Measurements from ENCODE around the gene ALS2. TPM values are rescaled to one million over a fixed set of nuclear protein-coding genes. Genes with fewer than 3 reads are reported as not detected.

Gene ALS2
- total RNA-seq, 2 experiments from 2014 or later, result 8.3 to 11.3 TPM

DNA sequence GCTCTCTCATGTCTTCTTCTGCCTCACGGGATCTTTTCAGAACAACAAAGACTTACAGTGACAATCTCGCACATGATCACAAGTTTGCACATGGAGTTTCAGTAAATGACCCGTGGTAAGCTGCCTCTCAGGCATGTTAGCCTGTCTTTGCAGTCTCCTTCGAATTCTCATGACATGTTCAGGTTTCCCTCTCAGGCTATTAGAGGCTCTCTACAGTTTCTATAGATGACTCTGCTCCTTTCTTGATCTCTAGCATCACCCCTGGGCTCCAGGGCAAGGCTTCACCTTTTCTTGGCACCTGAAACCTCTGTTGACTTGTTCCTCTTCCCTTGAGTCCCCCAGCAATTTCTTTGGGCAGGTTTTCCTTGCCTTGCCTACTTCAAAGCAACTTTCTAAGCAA, 105.3 kb downstream of the ALS2 start:
- Histone ChIP-seq H3K27ac (ENCODE audit: low read depth, low read length, poor library complexity, severe bottlenecking) (no peak overlapping the region), H3K9me2 (ENCODE audit: insufficient read depth, low read length) (no peaks in the 10 kb centered on the region), H3K4me1 (ENCODE audit: insufficient read depth, low read length, poor library complexity, severe bottlenecking) (no peaks in the 10 kb centered on the region), H3K79me2 (ENCODE audit: insufficient read depth, low read depth, low read length) (no peaks in the 10 kb centered on the region), H3K9me3 (ENCODE audit: low read length) (no peaks in the 10 kb centered on the region), H3K36me3 (ENCODE audit: insufficient read depth, low read length) (no peaks in the 10 kb centered on the region), H3K4me3 (ENCODE audit: low read depth, low read length, poor library complexity, severe bottlenecking) (no peak overlapping the region), H4K20me1 (ENCODE audit: insufficient read depth, low read length) (no peaks in the 10 kb centered on the region), H3K4me2 (ENCODE audit: low read length) (no peak overlapping the region), H2AFZ (ENCODE audit: low read length) (no peak overlapping the region)
- CTCF ChIA-PET (ENCODE audit: unreplicated experiment), result no interaction called here
- POLR2A ChIA-PET, result no interaction called here
- no peak for TF ChIP-seq EZH2phosphoT487 (IDR thresholded peaks at IDR 0.05; ENCODE audit: borderline replicate concordance, low read depth, low read length)
- TF ChIP-seq CTCF (conservative IDR thresholded peaks at IDR 0.05; ENCODE audit: low read length), result no peak
- DNase-seq (ENCODE audit: low spot score), result no peak
- intact Hi-C loops (cut with micrococcal nuclease; ENCODE audit: unreplicated experiment), result no loop called here
- BruUV-seq (replicated peaks), result no TSS peak

GRCh38 chr2:201674794-201675193, 105.9 kb downstream of the ALS2 start:
- intact Hi-C loops (cut with micrococcal nuclease; ENCODE audit: unreplicated experiment), result no loop called here
- H3K9me3 ChIP-seq (ENCODE audit: low read length), result no peaks in the 10 kb centered on the region
- no peaks in the 10 kb centered on the region for H3K36me3 ChIP-seq (ENCODE audit: insufficient read depth, low read length)
- no peaks in the 10 kb centered on the region for H4K20me1 ChIP-seq (ENCODE audit: insufficient read depth, low read length)
- BruUV-seq (replicated peaks), result no TSS peak
- CTCF ChIA-PET (ENCODE audit: unreplicated experiment), result no interaction called here
- no peak overlapping the region for H3K4me3 ChIP-seq (ENCODE audit: low read depth, low read length, poor library complexity, severe bottlenecking)
- no peaks in the 10 kb centered on the region for H3K79me2 ChIP-seq (ENCODE audit: insufficient read depth, low read depth, low read length)
- no peak overlapping the region for H3K4me2 ChIP-seq (ENCODE audit: low read length)
- H3K27ac ChIP-seq (ENCODE audit: low read depth, low read length, poor library complexity, severe bottlenecking), result no peak overlapping the region
- POLR2A ChIA-PET, result interaction anchor here (0.5 kb wide), 1 partner anchor 13 kb away, joined by 3 read pairs; no protein-coding TSS in a partner anchor
- H3K4me1 ChIP-seq (ENCODE audit: insufficient read depth, low read length, poor library complexity, severe bottlenecking), result no peaks in the 10 kb centered on the region
- no peak for DNase-seq (ENCODE audit: low spot score)
- TF ChIP-seq EZH2phosphoT487 (IDR thresholded peaks at IDR 0.05; ENCODE audit: borderline replicate concordance, low read depth, low read length), result no peak
- no peak for TF ChIP-seq CTCF (conservative IDR thresholded peaks at IDR 0.05; ENCODE audit: low read length)
- H3K9me2 ChIP-seq (ENCODE audit: insufficient read depth, low read length), result no peaks in the 10 kb centered on the region
- no peak overlapping the region for H2AFZ ChIP-seq (ENCODE audit: low read length)

GRCh38 chr2:201674298-201674697, 106.4 kb downstream of the ALS2 start:
- Histone ChIP-seq H3K4me1 (ENCODE audit: insufficient read depth, low read length, poor library complexity, severe bottlenecking) (no peaks in the 10 kb centered on the region), H3K4me2 (ENCODE audit: low read length) (no peak overlapping the region), H3K36me3 (ENCODE audit: insufficient read depth, low read length) (no peaks in the 10 kb centered on the region), H3K4me3 (ENCODE audit: low read depth, low read length, poor library complexity, severe bottlenecking) (no peak overlapping the region), H3K9me3 (ENCODE audit: low read length) (no peaks in the 10 kb centered on the region), H3K27ac (ENCODE audit: low read depth, low read length, poor library complexity, severe bottlenecking) (no peak overlapping the region), H3K9me2 (ENCODE audit: insufficient read depth, low read length) (no peaks in the 10 kb centered on the region), H2AFZ (ENCODE audit: low read length) (no peak overlapping the region), H3K79me2 (ENCODE audit: insufficient read depth, low read depth, low read length) (no peaks in the 10 kb centered on the region), H4K20me1 (ENCODE audit: insufficient read depth, low read length) (no peaks in the 10 kb centered on the region)
- CTCF ChIA-PET (ENCODE audit: unreplicated experiment), result no interaction called here
- TF ChIP-seq CTCF (conservative IDR thresholded peaks at IDR 0.05; ENCODE audit: low read length) (no peak), EZH2phosphoT487 (IDR thresholded peaks at IDR 0.05; ENCODE audit: borderline replicate concordance, low read depth, low read length) (no peak)
- intact Hi-C loops (cut with micrococcal nuclease; ENCODE audit: unreplicated experiment), result no loop called here
- no peak for DNase-seq (ENCODE audit: low spot score)
- POLR2A ChIA-PET, result interaction anchor here (0.5 kb wide), 1 partner anchor 12 kb away, joined by 3 read pairs; no protein-coding TSS in a partner anchor
- BruUV-seq (replicated peaks), result no TSS peak
